WTC11 (cell line): ENCODE results near the gene WDR72.

Source experiments
- CREM ChIP-seq: sonication (generic); formaldehyde crosslinking; IDR thresholded peaks from 2 replicates; pipeline ENCODE4 v1.8.1; 2022; ENCODE audit warnings: mild to moderate bottlenecking, missing genetic modification reagents, moderate library complexity
- SMAD3 ChIP-seq: sonication (generic); formaldehyde crosslinking; IDR thresholded peaks from 2 replicates; pipeline ENCODE4 v1.8.0; 2022; ENCODE audit warnings: missing genetic modification reagents, mild to moderate bottlenecking, borderline replicate concordance
- TF ChIP-seq, protein P1 (sequence below): fragments of 200-600 bp; IDR thresholded peaks from 2 replicates; pipeline ENCODE4 v1.8.0; 2022; ENCODE audit warnings: antibody characterized with exemption
- TF ChIP-seq, protein P2 (sequence below): sonication (generic); formaldehyde crosslinking; IDR thresholded peaks from 2 replicates; pipeline ENCODE4 v1.8.1; 2022; ENCODE audit warnings: low read depth, missing genetic modification reagents, borderline replicate concordance

DNA sequence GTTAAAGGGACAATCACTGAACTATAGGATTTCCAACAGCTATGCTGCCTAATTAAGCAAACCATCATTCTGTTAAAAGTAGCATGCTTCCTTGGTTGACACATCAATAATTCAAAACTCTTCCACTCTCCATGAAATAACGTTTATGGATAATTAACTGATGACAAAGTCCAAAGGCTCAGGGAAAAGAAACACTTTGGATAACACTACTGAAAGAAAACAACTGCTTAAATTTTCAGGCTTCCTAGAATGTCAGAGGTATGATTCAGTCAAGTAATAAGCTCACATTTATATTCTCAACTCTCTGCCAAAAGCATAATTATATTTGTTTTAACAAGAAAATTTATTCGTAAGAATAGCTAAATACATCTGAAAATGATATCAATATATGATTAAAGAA lies 49.6 kb downstream of the WDR72 start:
- TF ChIP-seq, protein P1, sequence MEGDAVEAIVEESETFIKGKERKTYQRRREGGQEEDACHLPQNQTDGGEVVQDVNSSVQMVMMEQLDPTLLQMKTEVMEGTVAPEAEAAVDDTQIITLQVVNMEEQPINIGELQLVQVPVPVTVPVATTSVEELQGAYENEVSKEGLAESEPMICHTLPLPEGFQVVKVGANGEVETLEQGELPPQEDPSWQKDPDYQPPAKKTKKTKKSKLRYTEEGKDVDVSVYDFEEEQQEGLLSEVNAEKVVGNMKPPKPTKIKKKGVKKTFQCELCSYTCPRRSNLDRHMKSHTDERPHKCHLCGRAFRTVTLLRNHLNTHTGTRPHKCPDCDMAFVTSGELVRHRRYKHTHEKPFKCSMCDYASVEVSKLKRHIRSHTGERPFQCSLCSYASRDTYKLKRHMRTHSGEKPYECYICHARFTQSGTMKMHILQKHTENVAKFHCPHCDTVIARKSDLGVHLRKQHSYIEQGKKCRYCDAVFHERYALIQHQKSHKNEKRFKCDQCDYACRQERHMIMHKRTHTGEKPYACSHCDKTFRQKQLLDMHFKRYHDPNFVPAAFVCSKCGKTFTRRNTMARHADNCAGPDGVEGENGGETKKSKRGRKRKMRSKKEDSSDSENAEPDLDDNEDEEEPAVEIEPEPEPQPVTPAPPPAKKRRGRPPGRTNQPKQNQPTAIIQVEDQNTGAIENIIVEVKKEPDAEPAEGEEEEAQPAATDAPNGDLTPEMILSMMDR = no peak
- TF ChIP-seq, protein P2, sequence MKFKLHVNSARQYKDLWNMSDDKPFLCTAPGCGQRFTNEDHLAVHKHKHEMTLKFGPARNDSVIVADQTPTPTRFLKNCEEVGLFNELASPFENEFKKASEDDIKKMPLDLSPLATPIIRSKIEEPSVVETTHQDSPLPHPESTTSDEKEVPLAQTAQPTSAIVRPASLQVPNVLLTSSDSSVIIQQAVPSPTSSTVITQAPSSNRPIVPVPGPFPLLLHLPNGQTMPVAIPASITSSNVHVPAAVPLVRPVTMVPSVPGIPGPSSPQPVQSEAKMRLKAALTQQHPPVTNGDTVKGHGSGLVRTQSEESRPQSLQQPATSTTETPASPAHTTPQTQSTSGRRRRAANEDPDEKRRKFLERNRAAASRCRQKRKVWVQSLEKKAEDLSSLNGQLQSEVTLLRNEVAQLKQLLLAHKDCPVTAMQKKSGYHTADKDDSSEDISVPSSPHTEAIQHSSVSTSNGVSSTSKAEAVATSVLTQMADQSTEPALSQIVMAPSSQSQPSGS (CRISPR knock-in tag) = no peak
- TF ChIP-seq SMAD3 (CRISPR knock-in tag) (no peak), CREM (CRISPR knock-in tag) (no peak)
